ENCODE measurements around the gene MIF.

MIF gene

GRCh38 chr22:23909296-23909898 is 15.2 kb downstream of the MIF start:
- no peak overlapping the region for H3K27ac ChIP-seq
- no peaks in the 10 kb centered on the region for H3K27me3 ChIP-seq
- no peak for TF ChIP-seq CTCF (IDR thresholded peaks at IDR 0.05)
- no peaks in the 10 kb centered on the region for H3K9me3 ChIP-seq
- peaks cover 13 to 16% of the 10 kb centered on the region in 2 experiments for H3K4me1 ChIP-seq (ENCODE audit: control insufficient read depth in 1 of 2, insufficient read depth in 1 of 2, low read depth in 1 of 2, low read length in 1 of 2)
- H3K4me3 ChIP-seq (ENCODE audit: low read depth in 1 of 2, low read length in 1 of 2): no peak overlapping the region
- no peaks in the 10 kb centered on the region for H3K36me3 ChIP-seq

DNA sequence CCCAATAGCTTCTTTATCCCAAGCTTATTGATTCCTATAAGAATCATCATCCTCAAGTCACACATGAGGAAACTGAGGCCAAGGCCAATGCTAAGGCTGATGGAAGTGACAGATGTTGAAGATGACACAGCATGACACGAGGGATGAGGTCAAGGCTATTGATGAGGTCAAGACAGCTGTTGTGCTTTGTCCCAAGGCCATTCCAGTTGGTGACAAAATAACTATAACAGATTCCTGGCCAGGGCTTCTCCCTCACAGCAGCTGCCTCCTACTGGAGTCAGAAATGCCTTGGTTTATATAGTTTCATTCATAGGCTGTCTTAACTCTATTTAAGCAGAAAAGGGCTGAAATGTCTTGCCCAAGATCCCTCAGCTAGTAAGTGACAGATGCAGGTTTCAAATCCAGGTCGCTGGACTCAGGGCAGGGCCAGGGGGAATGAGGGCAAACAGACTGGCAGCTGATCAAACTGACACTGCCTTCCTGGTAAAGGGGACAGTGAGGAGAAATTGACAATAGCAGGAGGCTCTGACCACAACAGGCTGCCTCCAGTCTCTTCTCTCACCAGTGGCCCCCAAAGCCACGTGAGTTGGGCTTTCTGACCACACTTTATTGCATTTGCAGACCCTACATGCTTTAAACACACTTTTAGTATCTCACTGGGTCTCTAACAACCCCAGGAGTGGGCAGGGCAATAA is 16.5 kb downstream of the MIF start:
- H3K27ac ChIP-seq: no peak overlapping the region
- no peak overlapping the region for H3K4me3 ChIP-seq (ENCODE audit: low read depth in 1 of 2, low read length in 1 of 2)
- TF ChIP-seq CTCF (IDR thresholded peaks at IDR 0.05): no peak
- H3K9me3 ChIP-seq: no peaks in the 10 kb centered on the region
- no peaks in the 10 kb centered on the region for H3K36me3 ChIP-seq
- peaks cover 14 to 17% of the 10 kb centered on the region in 2 experiments for H3K4me1 ChIP-seq (ENCODE audit: control insufficient read depth in 1 of 2, insufficient read depth in 1 of 2, low read depth in 1 of 2, low read length in 1 of 2)
- no peaks in the 10 kb centered on the region for H3K27me3 ChIP-seq

- Histone ChIP-seq H3K27me3 (no peaks in the 10 kb centered on the region), H3K9me3 (no peaks in the 10 kb centered on the region), H3K36me3 (no peaks in the 10 kb centered on the region), H3K4me1 (ENCODE audit: control insufficient read depth in 1 of 2, insufficient read depth in 1 of 2, low read depth in 1 of 2, low read length in 1 of 2) (peaks cover 14 to 17% of the 10 kb centered on the region in 2 experiments), H3K27ac (no peak overlapping the region), H3K4me3 (ENCODE audit: low read depth in 1 of 2, low read length in 1 of 2) (no peak overlapping the region)
- TF ChIP-seq CTCF (IDR thresholded peaks at IDR 0.05): no peak
Measured at GRCh38 chr22:23911318-23911980, 17.3 kb downstream of the MIF start.

- Histone ChIP-seq H3K4me3 (ENCODE audit: low read depth in 1 of 2, low read length in 1 of 2) (no peak overlapping the region), H3K4me1 (ENCODE audit: control insufficient read depth in 1 of 2, insufficient read depth in 1 of 2, low read depth in 1 of 2, low read length in 1 of 2) (peaks cover 14 to 17% of the 10 kb centered on the region in 2 experiments), H3K27ac (no peak overlapping the region), H3K9me3 (no peaks in the 10 kb centered on the region), H3K36me3 (no peaks in the 10 kb centered on the region), H3K27me3 (no peaks in the 10 kb centered on the region)
- no peak for TF ChIP-seq CTCF (IDR thresholded peaks at IDR 0.05)
Measured at GRCh38 chr22:23912293-23912903, 18.2 kb downstream of the MIF start.

GRCh38 chr22:23913306-23913660 is 19.1 kb downstream of the MIF start:
- Histone ChIP-seq H3K27me3 (no peaks in the 10 kb centered on the region), H3K9me3 (no peaks in the 10 kb centered on the region), H3K27ac (peak overlapping the region; percentile 85), H3K4me1 (ENCODE audit: control insufficient read depth in 1 of 2, insufficient read depth in 1 of 2, low read depth in 1 of 2, low read length in 1 of 2) (peaks cover 14 to 17% of the 10 kb centered on the region in 2 experiments), H3K36me3 (no peaks in the 10 kb centered on the region), H3K4me3 (ENCODE audit: low read depth in 1 of 2, low read length in 1 of 2) (peak overlapping the region; percentile 80 to 81)
- no peak for TF ChIP-seq CTCF (IDR thresholded peaks at IDR 0.05)
